NCI-H1092 treated with DMSO at 0.1 percent for 48 hours (cell line): ENCODE data around the gene FBXO10.
"Not testable (repeated sequence)": the region's sequence is repeated elsewhere in the genome, so short reads cannot be mapped to it uniquely, and the experiment has no call there.

Experiments
- DNase-seq: peaks from one replicate; lab custom pipeline; 2025; lab: John Stamatoyannopoulos, UW

Gene FBXO10

DNA sequence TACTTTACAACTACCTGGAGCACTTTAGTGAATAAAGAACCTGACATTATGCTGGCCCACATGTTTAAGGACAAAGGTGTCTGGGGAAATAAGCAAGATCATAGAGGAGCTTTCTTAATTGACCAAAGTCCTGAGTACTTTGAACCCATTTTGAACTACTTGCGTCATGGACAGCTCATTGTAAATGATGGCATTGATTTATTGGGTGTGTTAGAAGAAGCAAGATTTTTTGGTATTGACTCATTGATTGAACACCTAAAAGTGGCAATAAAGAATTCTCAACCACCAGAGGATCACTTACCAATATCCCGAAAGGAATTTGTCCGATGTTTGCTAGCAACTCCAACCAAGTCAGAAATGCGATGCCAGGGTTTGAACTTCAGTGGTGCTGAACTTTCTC is 98.7 kb downstream of the FBXO10 start:
- not testable (repeated sequence) for DNase-seq

DNA sequence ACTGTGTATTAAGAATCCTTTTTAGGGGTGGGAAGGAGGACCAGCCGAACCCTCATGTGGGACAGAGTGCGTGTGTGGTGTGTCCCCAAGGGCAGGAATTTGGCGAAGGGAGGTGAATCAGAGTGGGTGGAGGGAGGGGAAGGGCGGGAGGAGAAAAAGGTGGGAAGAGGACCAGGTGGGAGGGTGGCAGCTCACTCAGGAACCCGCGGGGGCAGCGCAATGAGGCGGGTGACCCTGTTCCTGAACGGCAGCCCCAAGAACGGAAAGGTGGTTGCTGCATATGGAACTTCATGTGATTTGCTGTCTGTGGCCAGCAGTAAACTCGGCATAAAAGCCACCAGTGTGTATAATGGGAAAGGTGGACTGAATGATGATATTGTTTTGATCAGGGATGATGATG is 99.2 kb downstream of the FBXO10 start:
- no peak for DNase-seq

DNA sequence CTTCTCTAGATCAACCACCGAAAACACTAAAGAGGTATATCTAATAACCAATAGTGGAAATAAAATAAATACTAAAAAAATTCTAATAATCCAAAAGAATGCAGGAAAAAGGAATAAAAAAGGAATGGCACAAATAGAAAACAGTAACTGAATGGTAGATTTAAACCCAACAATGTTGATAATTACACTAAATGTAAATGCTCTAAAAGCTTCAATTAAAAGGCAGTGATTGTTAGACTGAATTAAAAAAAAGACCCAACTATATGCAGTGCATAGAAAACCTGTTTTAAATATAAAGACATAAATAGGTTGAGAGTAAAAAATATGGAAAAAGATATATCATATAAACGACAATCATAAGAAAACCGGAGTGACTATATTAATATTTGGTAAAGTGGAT is 101.7 kb downstream of the FBXO10 start:
- no peak for DNase-seq

DNA sequence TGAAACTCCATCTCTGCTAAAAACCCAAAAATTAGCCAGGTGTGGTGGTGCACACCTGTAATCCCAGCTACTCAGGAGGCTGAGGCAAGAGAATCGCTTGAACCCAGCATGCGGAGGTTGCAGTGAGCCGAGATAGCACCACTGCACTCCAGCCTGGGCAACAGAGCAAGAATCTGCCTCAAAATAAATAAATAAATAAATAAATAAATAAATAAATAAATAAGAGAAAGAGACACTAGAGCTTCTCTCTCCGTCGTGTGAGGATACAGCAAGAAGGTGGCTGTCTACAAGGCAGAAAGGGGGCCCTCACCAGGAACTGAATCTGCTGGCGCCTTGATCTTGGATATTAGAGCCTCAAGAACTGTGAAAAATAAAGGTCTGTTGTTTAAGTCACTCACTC is 102.2 kb downstream of the FBXO10 start:
- DNase-seq: not testable (repeated sequence)

DNA sequence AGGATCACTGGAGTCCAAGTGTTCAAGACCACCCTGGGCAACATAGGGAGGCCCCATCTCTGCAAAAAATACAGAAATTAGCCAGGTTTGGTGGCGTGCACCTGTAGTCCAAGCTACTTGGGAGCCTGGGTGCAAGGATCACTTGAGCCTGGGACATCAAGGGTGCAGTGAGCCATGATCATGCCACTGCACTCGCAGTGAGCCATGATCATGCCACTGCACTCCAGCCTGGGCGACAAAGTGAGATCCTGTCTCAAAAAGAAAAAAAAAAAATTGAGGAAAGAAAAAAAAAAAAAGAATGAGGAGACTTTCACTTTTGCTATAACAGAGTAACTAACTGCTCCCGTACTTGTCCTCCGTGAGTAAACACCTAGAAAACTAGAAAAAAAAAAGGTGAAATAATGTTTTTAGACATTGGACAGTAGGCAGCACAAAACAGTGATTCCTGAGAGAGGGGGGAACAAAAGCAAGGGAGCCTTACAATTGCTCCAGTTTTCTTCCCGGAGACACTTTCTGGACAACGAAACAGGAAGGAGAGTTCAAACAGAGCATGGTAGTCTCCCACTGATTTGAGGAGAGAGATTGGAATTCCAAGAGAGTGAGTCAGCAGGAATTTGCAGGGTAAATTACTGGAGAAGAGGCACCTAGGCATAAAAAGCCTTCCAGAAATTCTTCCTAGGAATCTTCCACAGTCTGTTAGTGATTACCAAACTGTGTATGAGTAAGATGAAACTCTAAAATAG is 104.1 kb downstream of the FBXO10 start:
- no peak for DNase-seq

DNA sequence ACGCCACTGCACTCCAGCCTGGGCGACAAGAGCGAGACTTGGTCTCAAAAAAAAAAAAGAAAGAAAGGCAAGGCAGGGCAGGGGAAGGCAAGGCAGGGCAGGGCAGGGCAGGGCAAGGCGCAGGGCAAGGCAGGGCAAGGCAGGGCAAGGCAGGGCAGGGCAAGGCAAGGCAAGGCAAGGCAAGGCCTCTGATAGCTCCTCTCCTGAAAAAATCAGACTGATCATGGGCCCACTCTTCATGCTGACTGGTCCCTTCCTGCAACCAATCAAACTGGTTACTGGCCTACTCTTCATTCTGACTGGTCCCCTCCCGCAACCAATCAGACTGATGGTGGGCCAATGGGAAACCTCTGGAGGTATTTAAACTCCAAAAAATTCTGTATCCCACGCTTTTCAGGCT is 107.6 kb downstream of the FBXO10 start:
- DNase-seq: no peak

DNA sequence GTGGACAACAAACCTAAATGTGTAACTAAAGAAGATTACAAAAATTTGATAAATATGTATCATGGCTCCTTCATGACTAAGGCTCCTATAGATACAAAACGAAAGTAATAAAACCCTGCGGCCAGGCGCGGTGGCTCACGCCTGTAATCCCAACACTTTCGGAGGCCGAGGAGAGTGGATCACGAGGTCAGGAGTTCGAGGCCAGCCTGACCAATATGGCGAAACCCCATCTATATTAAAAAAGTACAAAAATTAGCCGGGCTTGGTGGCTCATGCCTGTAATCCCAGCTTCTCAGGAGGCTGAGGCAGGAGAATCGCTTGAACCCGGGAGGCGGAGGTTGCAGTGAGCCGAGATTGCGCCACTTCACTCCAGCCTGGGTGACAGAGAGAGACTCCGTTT is 108.7 kb downstream of the FBXO10 start:
- DNase-seq: not testable (repeated sequence)

DNA sequence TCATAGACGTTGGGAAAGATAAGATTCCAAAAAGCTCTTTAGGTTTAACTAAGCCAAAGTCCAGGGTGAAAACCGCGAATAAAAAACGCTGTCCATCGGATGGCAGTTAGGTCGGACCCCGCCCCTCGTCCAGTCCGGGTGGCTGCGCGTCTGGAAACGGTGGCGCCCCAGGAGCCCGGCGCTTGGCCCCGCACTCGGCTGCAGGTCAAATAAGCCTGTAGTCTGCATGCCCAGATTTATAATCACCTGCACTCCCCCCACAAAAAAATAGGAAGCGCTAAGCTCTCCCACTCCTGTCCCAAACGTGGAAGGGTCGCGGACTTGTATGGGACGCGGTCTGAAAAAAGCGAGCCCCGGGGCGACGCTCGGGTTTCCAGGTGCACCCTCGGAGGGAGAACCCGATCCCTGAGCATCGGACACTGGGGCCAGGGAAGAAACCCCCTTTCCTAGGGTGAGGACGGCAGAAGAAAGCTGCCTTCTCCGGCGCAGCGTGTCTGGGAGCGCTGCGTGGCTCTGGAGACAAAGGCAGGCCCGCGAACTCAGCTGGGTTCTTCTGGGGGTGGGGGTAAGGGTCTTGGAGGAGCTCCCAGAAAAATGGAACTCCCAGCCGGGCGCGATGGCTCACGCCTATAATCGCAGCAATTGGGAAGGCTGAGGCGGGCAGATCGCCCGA is 110.0 kb downstream of the FBXO10 start:
- peak; percentile 77 for DNase-seq

DNA sequence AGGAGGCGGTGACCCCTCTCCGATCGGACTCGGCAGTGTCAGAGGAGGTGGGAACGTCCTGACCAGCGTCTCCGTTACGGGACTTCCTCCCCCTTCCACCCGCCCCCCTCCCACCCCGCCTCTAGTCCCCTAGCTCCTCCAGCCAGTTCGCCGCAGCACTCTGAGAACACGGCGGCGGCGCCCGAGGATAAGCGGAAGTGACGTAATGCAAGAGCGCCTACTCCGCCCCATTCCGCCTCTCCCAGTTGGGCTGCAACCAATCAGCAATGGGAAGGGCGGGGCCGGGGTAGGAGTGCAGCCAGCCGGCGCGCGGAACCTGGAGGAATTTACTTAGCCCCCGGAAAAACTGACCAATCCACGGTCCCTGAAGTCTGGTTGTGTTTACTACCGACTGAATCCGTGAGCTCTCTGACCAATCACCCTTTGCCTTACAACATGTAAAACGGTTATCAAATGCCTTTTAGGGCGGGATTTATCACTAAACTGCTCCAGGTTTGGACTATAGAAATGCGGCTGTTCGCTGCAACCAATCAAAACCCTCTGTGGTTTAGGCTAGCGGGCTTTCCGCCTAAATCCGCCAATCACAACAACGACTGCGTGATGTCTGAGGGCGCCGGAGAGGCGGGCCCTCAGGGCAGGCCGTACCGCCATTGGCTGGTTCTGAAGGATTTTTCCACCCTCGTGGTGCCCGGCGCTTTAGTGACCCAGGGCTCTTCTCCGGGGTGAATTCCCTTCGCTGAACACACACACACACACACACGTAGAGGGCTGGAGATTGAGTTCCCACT is 110.7 kb downstream of the FBXO10 start, which contains the start of gene ZBTB5:
Gene ZBTB5, minus strand, starts transcription at position 202 of the 788 bp plus-strand sequence. CDS start 22,899 bp downstream, outside the sequence.
- peak; percentile 100 for DNase-seq

DNA sequence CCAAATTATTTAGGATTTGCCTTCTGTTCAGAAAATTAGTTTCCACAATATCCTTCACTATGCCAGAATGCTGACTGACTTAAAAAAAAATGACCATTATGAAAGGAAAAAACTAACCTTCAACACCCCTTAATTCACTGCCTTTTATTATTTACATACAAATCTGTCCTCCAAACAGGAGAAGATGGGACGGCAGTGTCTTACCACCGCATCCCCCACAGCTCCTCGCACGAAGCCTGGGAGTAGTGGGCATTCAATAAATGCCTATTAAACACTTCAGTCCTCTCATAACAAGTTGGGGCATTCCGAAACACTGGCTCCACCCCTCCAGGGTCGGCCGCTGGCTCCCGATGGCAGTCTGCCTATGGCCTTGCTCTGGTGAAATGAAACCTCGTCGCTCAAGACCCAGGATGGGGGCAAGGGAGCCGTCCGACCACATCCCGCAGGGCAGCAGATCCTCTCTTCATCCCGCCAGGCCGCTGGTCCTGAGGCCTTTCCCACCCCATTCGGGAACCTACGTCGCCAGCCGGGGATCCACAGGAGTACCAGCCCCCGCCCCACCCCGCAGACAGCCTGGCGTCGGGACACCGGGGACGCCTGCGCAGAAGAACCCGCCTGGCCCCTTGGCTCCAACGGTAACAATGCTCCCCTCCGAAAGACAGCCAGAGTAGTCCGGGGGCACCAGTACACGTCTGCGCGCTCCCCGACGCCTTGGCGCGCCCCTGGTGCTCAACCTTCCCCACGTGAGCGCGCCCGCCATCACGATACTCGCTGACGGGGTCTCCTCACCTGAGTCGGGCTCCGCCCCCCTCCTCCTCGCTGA is 111.5 kb downstream of the FBXO10 start:
- no peak for DNase-seq

DNA sequence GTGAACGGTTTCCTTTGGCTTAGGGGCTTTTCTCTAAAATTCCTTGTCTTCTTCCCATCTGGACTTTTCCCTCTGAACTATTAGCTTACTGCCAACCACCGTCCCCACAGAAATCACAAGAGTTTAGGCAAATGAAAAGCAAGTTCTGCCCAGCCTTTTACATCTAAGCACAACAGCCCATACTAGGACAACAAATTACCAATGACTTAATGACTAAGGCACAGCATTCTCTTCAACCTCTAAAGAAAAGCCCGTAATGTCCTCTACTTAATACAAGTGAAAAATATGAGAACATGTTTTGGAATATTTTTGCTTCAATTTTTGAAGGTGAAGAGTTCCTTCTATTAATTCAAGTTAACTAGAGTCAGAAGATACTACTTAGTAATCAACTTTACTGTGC is 112.2 kb downstream of the FBXO10 start:
- DNase-seq: no peak
